K562 (cell line): ENCODE results near the gene WDHD1. TPM values are rescaled to one million over a fixed set of nuclear protein-coding genes. Genes with fewer than 3 reads are reported as not detected.
A peak's percentile ranks its signal among the peaks of the same experiment; 100 is the strongest.

ENCODE experiments used
- CTCFL ChIP-seq: IDR thresholded peaks from 2 replicates; pipeline ENCODE4 v1.6.1; 2011; ENCODE audit warnings: borderline replicate concordance, low read depth, mild to moderate bottlenecking, moderate library complexity, low read length; ENCODE audit not compliant: insufficient read depth, poor library complexity, severe bottlenecking
- E2F8 ChIP-seq: fragments of 450-650 bp; IDR thresholded peaks from 2 replicates; pipeline ENCODE4 v1.7.1; 2018; ENCODE audit warnings: mild to moderate bottlenecking, low read depth; ENCODE audit not compliant: partially characterized antibody
- EWSR1 ChIP-seq: fragments of 450-650 bp; IDR thresholded peaks from 2 replicates; pipeline ENCODE4 v1.6.1; 2018; ENCODE audit warnings: borderline replicate concordance, mild to moderate bottlenecking, low read depth, moderate library complexity; ENCODE audit not compliant: partially characterized antibody
- GABPA ChIP-seq: fragments of 200-800 bp; sonication (Bioruptor generic); conservative IDR thresholded peaks from 2 replicates; pipeline ENCODE4 v1.6.1; 2016; ENCODE audit warnings: low read depth, missing genetic modification characterization, missing compliant biosample characterization
- GMEB1 ChIP-seq: fragments of 250-450 bp; sonication (Bioruptor Pico); IDR thresholded peaks from 2 replicates; pipeline ENCODE4 v1.4.0; 2020; ENCODE audit warnings: mild to moderate bottlenecking
- HNRNPLL ChIP-seq: fragments of 200-400 bp; formaldehyde crosslinking; IDR thresholded peaks from 2 replicates; pipeline ENCODE4 v1.6.1; 2017; ENCODE audit warnings: low read length, low read depth, mild to moderate bottlenecking; ENCODE audit not compliant: poor library complexity, severe bottlenecking
- LARP7 ChIP-seq: fragments of 450-650 bp; IDR thresholded peaks from 2 replicates; pipeline ENCODE4 v1.6.1; 2016
- MAX ChIP-seq: sonication (generic); formaldehyde crosslinking; IDR thresholded peaks from 2 replicates; pipeline ENCODE4 v1.9.0; 2022; ENCODE audit warnings: mild to moderate bottlenecking, missing genetic modification reagents
- MYC ChIP-seq, 2 experiments: fragments of 250-450 bp in 1 of 2; sonication (Bioruptor Pico) in 1 of 2; IDR thresholded peaks; 2 replicates each; pipeline versions ENCODE4 v1.5.1 to v1.6.1; 2012 to 2021; ENCODE audit warnings: low read depth in 2 of 2, borderline replicate concordance in 1 of 2, improper control_type of control experiment in 1 of 2, low read length in 1 of 2, mild to moderate bottlenecking in 1 of 2, moderate library complexity in 1 of 2
- POU5F1 ChIP-seq: fragments of 150-350 bp; IDR thresholded peaks from 2 replicates; pipeline ENCODE4 v1.6.1; 2014; ENCODE audit warnings: borderline replicate concordance, low read length, low read depth, mild to moderate bottlenecking; ENCODE audit not compliant: partially characterized antibody
- TAF15 ChIP-seq: fragments of 200-400 bp; formaldehyde crosslinking; IDR thresholded peaks from 2 replicates; pipeline ENCODE4 v1.6.1; 2017; ENCODE audit warnings: mild to moderate bottlenecking, low read depth, low read length, moderate library complexity
- TSC22D4 ChIP-seq: fragments of 450-650 bp; IDR thresholded peaks from 2 replicates; pipeline ENCODE4 v1.6.1; 2016; ENCODE audit warnings: missing genetic modification characterization, missing biosample characterization, control low read depth
- U2AF1 ChIP-seq: fragments of 200-400 bp; formaldehyde crosslinking; optimal IDR thresholded peaks from 2 replicates; pipeline ENCODE3; 2017; ENCODE audit warnings: mild to moderate bottlenecking, low read depth, low read length, moderate library complexity
- ZNF12 ChIP-seq: sonication (generic); formaldehyde crosslinking; IDR thresholded peaks from 2 replicates; pipeline ENCODE4 v1.4.0; 2020; ENCODE audit warnings: mild to moderate bottlenecking, missing genetic modification reagents
- ZNF197 ChIP-seq: fragments of 200-800 bp; sonication (Bioruptor generic); IDR thresholded peaks from 2 replicates; pipeline ENCODE4 v1.6.1; 2016; ENCODE audit warnings: low read depth, missing genetic modification characterization, missing compliant biosample characterization
- ZNF3 ChIP-seq: fragments of 250-450 bp; sonication (Bioruptor Pico); IDR thresholded peaks from 2 replicates; pipeline ENCODE4 v1.5.0; 2021; ENCODE audit warnings: mild to moderate bottlenecking, moderate library complexity
- ZNF696 ChIP-seq: fragments of 250-450 bp; sonication (Bioruptor Pico); conservative IDR thresholded peaks from 2 replicates; pipeline ENCODE4 v1.4.0; 2020; ENCODE audit warnings: mild to moderate bottlenecking, moderate library complexity
- polyA plus RNA-seq, 8 experiments: library from polyadenylated mRNA; depleted of rRNA in 4 of 8; stranded (reverse) in 5 of 8; unstranded in 3 of 8; fragments of >200 nt; fragmentation: Nextera tagmentation in 2 of 8; fragmentation: Illumina TruSeq in 1 of 8; extraction: Ambion mirVana in 2 of 8; extraction: Trizol in 1 of 8; gene quantifications; 2 replicates each; pipeline versions ENCODE4 v1.2.1 to v1.2.3, GENCODE V29; 2011 to 2014; ENCODE audit warnings: inconsistent platforms in 1 of 8, missing spikeins in 1 of 8
- total RNA-seq, 7 experiments: library from RNA; depleted of rRNA in 6 of 7; stranded (reverse); fragments of >200 nt in 6 of 7; fragmentation: Illumina TruSeq in 2 of 7; extraction: Trizol in 2 of 7; gene quantifications; 2 replicates each; pipeline versions ENCODE4 v1.2.1 to v1.2.3, GENCODE V29; 2011 to 2021; ENCODE audit warnings: low replicate concordance in 1 of 7

WDHD1 gene
- total and polyA plus RNA-seq, 9 of the 15 experiments (the other 6 are each of a cell fraction or from before 2014, with no cell fraction given) = 11.7 to 39.1 (median 30.0) TPM

- no peak for TF ChIP-seq E2F8
- peak; percentile 69; the same call in 1 of the 2 replicates for TF ChIP-seq MAX (CRISPR knock-in tag)
- no peak for TF ChIP-seq ZNF12 (CRISPR knock-in tag)
- TF ChIP-seq U2AF1 = peak; percentile 69
- TF ChIP-seq GMEB1 (CRISPR knock-in tag) = 0 out of 2 replicates have a peak, but pooled peaks have one; percentile 17
- no peak for TF ChIP-seq TAF15
- no peak for TF ChIP-seq ZNF197 (CRISPR knock-in tag)
- TF ChIP-seq GABPA = peak; percentile 94
- no peak for TF ChIP-seq ZNF3 (CRISPR knock-in tag)
- peak; percentile 22; the same call in 1 of the 2 replicates for TF ChIP-seq LARP7
- peak; percentile 82 for TF ChIP-seq CTCFL
- TF ChIP-seq TSC22D4 = no peak
- TF ChIP-seq HNRNPLL = peak; percentile 62
- TF ChIP-seq POU5F1 = no peak
- no peak for TF ChIP-seq EWSR1
- no peak for TF ChIP-seq ZNF696 (CRISPR knock-in tag)
- peak; percentile 88 for TF ChIP-seq MYC (IDR thresholded peaks at IDR 0.05; ENCODE audit: low read depth, low read length)
- peak; percentile 37; the same call in 1 of the 2 replicates for TF ChIP-seq MYC (CRISPR knock-in tag; IDR thresholded peaks at IDR 0.05; ENCODE audit: borderline replicate concordance, low read depth)
Observed at GRCh38 chr14:55051423-55052268, 24.7 kb upstream of the WDHD1 start, which contains the start of gene MAPK1IP1L (continued).
